ENCODE data around the gene GJB4. TPM values are rescaled to one million over a fixed set of nuclear protein-coding genes. Genes with fewer than 3 reads are reported as not detected.

GJB4 gene
- total RNA-seq, 2 donors from 2014 or later: 0.08 to 0.44 TPM

- intact Hi-C loops (cut with DNase I): loop anchor here (5.0 kb wide), 1 partner anchor 145 kb away; no protein-coding TSS in a partner anchor
- TF ChIP-seq CTCF (IDR thresholded peaks at IDR 0.05): no peak
- Histone ChIP-seq H3K27me3 (no peaks in the 10 kb centered on the region), H3K4me1 (no peaks in the 10 kb centered on the region), H3K36me3 (no peaks in the 10 kb centered on the region), H3K27ac (no peak overlapping the region), H3K9ac (ENCODE audit: low read depth in 2 of 2, low read length in 2 of 2) (no peak overlapping the region), H3K4me3 (no peak overlapping the region), H3K9me3 (no peaks in the 10 kb centered on the region)
- no peak for DNase-seq
These were observed 12.5 kb upstream of the GJB4 start for GRCh38 chr1:34746785-34747637.

GRCh38 chr1:34747638-34747941 is 11.9 kb upstream of the GJB4 start:
- Histone ChIP-seq H3K4me3 (no peak overlapping the region), H3K9ac (ENCODE audit: low read depth in 2 of 2, low read length in 2 of 2) (no peak overlapping the region), H3K27me3 (no peaks in the 10 kb centered on the region), H3K27ac (no peak overlapping the region), H3K9me3 (no peaks in the 10 kb centered on the region), H3K4me1 (no peaks in the 10 kb centered on the region), H3K36me3 (no peaks in the 10 kb centered on the region)
- no peak for DNase-seq
- intact Hi-C loops (cut with DNase I): loop anchor here (5.0 kb wide), 1 partner anchor 145 kb away; no protein-coding TSS in a partner anchor
- TF ChIP-seq CTCF (IDR thresholded peaks at IDR 0.05): no peak

GRCh38 chr1:34749992-34750391 is 9.5 kb upstream of the GJB4 start:
- Histone ChIP-seq H3K9ac (ENCODE audit: low read depth in 2 of 2, low read length in 2 of 2) (no peak overlapping the region), H3K27ac (no peak overlapping the region), H3K9me3 (no peaks in the 10 kb centered on the region), H3K36me3 (no peaks in the 10 kb centered on the region), H3K4me3 (no peak overlapping the region), H3K27me3 (no peaks in the 10 kb centered on the region), H3K4me1 (no peaks in the 10 kb centered on the region)
- DNase-seq: no peak
- no peak for TF ChIP-seq CTCF (IDR thresholded peaks at IDR 0.05)
- intact Hi-C loops (cut with DNase I): loop anchor here (5.0 kb wide), 1 partner anchor 148 kb away; no protein-coding TSS in a partner anchor

- Histone ChIP-seq H3K27me3 (no peaks in the 10 kb centered on the region), H3K9me3 (no peaks in the 10 kb centered on the region), H3K9ac (ENCODE audit: low read depth in 2 of 2, low read length in 2 of 2) (no peak overlapping the region), H3K27ac (no peak overlapping the region), H3K4me1 (no peaks in the 10 kb centered on the region), H3K4me3 (no peak overlapping the region), H3K36me3 (no peaks in the 10 kb centered on the region)
- intact Hi-C loops (cut with DNase I): no loop called here
- DNase-seq: no peak
- no peak for TF ChIP-seq CTCF (IDR thresholded peaks at IDR 0.05)
These were observed 8.9 kb upstream of the GJB4 start for GRCh38 chr1:34750610-34751009.

GRCh38 chr1:34753163-34753562 is 6.4 kb upstream of the GJB4 start:
- intact Hi-C loops (cut with DNase I): no loop called here
- H3K9ac ChIP-seq (ENCODE audit: low read depth in 2 of 2, low read length in 2 of 2): no peak overlapping the region
- no peaks in the 10 kb centered on the region for H3K27me3 ChIP-seq
- no peak overlapping the region for H3K27ac ChIP-seq
- DNase-seq: no peak
- TF ChIP-seq CTCF (IDR thresholded peaks at IDR 0.05): no peak
- H3K4me3 ChIP-seq: no peak overlapping the region
- H3K36me3 ChIP-seq: no peaks in the 10 kb centered on the region
- no peaks in the 10 kb centered on the region for H3K9me3 ChIP-seq
- H3K4me1 ChIP-seq: no peaks in the 10 kb centered on the region
